ENCODE results near the gene ANKRD63.

The ANKRD63 gene

DNA sequence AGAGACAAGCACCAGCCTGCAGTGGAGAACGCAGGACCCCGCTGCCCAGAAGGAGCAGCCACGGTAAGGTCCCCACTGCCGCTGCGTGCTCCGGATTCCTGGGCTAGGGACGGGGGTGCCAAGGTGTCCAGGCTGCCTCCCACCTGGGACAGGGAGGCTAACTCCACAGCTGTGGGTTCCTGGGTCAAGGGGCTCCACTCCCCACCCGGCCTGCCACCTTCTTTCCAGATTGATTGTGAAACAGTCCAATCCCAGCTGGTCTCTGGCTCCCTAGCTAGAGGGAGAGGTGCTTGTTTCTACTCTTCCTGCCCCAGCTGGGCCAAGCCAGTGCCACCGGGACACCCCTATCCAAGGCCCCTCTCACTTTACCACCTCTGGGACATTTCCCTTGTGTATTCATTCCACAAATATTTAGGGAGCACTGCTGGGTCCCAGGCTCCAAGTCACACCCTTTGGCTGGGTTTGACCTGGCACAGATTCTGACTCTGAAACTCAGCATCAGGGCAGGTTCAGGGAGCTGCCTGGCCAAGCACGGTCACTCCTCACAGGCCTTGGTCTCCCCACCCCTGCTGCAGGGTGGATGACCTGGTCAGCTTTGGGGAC lies 42.1 kb downstream of the ANKRD63 start:
- TF ChIP-seq, protein P1, sequence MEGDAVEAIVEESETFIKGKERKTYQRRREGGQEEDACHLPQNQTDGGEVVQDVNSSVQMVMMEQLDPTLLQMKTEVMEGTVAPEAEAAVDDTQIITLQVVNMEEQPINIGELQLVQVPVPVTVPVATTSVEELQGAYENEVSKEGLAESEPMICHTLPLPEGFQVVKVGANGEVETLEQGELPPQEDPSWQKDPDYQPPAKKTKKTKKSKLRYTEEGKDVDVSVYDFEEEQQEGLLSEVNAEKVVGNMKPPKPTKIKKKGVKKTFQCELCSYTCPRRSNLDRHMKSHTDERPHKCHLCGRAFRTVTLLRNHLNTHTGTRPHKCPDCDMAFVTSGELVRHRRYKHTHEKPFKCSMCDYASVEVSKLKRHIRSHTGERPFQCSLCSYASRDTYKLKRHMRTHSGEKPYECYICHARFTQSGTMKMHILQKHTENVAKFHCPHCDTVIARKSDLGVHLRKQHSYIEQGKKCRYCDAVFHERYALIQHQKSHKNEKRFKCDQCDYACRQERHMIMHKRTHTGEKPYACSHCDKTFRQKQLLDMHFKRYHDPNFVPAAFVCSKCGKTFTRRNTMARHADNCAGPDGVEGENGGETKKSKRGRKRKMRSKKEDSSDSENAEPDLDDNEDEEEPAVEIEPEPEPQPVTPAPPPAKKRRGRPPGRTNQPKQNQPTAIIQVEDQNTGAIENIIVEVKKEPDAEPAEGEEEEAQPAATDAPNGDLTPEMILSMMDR (IDR thresholded peaks at IDR 0.05; ENCODE audit: low read depth, low read length), result no peak
- H3K4me3 ChIP-seq (ENCODE audit: low read depth, low read length), result no peak overlapping the region

GRCh38 chr15:40239693-40240618 lies 42.9 kb downstream of the ANKRD63 start:
- no peak overlapping the region for H3K4me3 ChIP-seq (ENCODE audit: low read depth, low read length)
- TF ChIP-seq, protein P1 (IDR thresholded peaks at IDR 0.05; ENCODE audit: low read depth, low read length), result no peak

GRCh38 chr15:40239404-40239692 lies 43.5 kb downstream of the ANKRD63 start:
- TF ChIP-seq, protein P1 (IDR thresholded peaks at IDR 0.05; ENCODE audit: low read depth, low read length), result no peak
- H3K4me3 ChIP-seq (ENCODE audit: low read depth, low read length), result peak overlapping the region; percentile 47

DNA sequence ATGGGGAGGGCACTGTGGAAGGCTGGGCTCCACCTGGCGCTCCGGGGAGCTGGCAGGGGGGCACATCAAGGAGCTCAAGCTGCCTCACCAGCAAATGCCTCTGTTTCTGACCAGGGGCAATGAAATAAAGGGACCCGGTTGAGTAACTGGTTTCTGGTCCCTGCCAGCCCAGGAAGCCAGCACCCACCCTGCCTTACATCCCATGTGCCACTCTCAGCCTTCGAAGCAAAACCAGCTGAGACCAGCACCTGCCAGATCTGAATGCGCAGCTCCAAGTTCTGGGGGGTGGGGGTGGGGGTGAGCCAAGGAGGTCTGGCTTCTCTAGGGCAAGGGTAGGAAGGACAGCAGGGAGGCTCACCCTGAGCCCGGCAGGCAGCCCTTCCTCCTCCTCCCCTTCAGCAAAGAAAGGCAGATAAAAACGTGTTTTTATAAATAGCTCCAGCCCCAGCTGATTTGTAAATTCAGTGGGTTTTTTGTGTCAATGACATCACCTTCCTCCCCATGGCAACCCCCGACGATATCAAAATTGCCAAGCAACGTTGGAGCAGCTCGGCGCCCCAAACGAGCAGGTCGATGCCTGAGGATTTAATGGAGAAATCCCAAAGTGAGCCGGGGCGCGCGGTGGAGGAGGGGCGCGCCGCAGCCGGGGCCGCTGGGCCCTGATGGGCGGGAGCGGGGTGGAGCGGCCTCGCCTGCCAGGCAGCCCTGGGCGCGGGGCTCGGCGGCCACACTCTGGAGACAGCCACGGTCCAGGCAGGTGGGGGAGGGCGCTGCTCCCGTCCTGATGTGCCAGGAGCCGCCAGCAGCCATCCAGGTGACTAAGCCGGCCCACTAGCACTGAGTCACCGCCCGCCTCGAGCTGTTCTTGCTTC lies 44.1 kb downstream of the ANKRD63 start, which contains the start of gene PAK6:
TSS of gene PAK6 (plus strand) at position 532 of the 872 bp plus-strand sequence. CDS start 25,723 bp downstream, outside the sequence.
- TF ChIP-seq, protein P1 (IDR thresholded peaks at IDR 0.05; ENCODE audit: low read depth, low read length), result no peak
- H3K4me3 ChIP-seq (ENCODE audit: low read depth, low read length), result peak within 1 kb of the TSS; percentile 47

DNA sequence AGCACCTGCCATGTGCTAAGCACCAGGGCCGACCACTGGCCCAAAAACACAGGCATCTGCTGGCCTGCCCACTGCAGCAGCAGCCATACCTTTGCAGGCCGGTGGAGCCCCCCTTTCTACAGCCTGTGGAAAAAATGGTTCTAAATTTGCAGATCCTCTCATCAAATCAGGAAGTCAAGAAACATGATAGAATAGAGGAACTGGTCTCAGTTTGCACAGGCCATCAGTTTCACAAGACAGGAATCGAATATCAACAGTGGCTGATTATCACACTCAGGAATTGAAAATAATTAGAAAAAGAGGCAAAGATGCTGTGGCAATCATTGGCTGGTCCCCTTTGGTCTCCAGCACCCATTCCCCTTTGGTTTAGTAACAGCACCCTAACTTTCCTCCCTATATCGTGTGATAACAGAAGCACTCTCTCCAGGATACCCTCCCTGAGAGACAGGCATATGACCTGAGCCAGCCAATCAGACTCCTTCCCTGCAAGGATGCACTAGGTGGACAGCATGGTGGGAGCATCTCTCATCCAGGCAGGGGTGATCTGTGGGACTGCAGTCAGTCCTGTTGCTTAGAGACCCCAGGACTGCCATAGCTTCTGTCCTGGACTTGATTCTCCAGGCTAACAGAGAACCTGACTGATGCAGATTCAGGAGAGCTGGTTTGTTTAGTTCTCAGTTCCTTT lies 47.5 kb downstream of the ANKRD63 start:
- no peak overlapping the region for H3K4me3 ChIP-seq (ENCODE audit: low read depth, low read length)
- TF ChIP-seq, protein P1 (IDR thresholded peaks at IDR 0.05; ENCODE audit: low read depth, low read length), result no peak

DNA sequence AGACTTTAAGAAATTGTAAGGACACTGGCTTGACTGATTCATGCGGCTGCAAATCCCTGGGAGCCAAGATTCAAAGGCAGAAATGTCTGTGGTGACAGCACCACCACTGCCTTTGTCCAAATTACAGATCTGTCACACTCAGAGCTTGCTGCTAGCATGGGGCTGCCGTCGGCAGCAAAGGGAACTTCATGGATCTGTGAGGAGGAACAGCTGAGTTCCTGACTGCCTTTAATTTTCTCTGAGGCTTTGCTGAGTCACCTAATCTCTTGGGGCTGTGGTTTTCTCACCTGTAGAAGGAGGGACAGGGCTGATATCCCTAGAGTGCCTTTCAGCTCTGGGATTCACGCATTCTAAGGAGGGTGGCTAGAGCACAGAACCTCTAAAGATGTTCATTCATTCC lies 48.1 kb downstream of the ANKRD63 start:
- TF ChIP-seq, protein P1 (IDR thresholded peaks at IDR 0.05; ENCODE audit: low read depth, low read length), result no peak
- no peak overlapping the region for H3K4me3 ChIP-seq (ENCODE audit: low read depth, low read length)
